SK-N-SH treated with all-trans-retinoic acid at 6 μM for 48 hours (cell line): Measurements from ENCODE around the gene MTARC2.
"Not testable (repeated sequence)": the region's sequence is repeated elsewhere in the genome, so short reads cannot be mapped to it uniquely, and the experiment has no call there.

Experiments
- ATAC-seq: fragments of 200-7000 bp; cut with Tn5 transposase; 3 replicates; pipeline ENCODE4 v1.9.1; 2020; ENCODE audit warnings: mild to moderate bottlenecking, moderate library complexity
- ARNTL ChIP-seq: fragments of 450-650 bp; formaldehyde crosslinking; IDR thresholded peaks from 2 replicates; pipeline ENCODE4 v1.5.0; 2020; ENCODE audit warnings: low read depth, mild to moderate bottlenecking, moderate library complexity, borderline replicate concordance
- BACH2 ChIP-seq: fragments of 250-450 bp; sonication (Bioruptor Pico); IDR thresholded peaks from 2 replicates; pipeline ENCODE4 v1.9.0; 2021; ENCODE audit warnings: mild to moderate bottlenecking, borderline replicate concordance
- CSDC2 ChIP-seq: fragments of 250-450 bp; sonication (Bioruptor Pico); IDR thresholded peaks from 2 replicates; pipeline ENCODE4 v1.5.0; 2020; ENCODE audit warnings: mild to moderate bottlenecking, moderate library complexity
- ESRRG ChIP-seq: fragments of 250-450 bp; sonication (Bioruptor Pico); IDR thresholded peaks from 2 replicates; pipeline ENCODE4 v1.6.1; 2021; ENCODE audit warnings: mild to moderate bottlenecking
- GLIS3 ChIP-seq: fragments of 250-450 bp; sonication (Bioruptor Pico); IDR thresholded peaks from 2 replicates; pipeline ENCODE4 v1.5.0; 2020; ENCODE audit warnings: mild to moderate bottlenecking, moderate library complexity
- ISL1 ChIP-seq: fragments of 250-450 bp; sonication (Bioruptor Pico); IDR thresholded peaks from 2 replicates; pipeline ENCODE4 v2.1.2; 2022; ENCODE audit warnings: mild to moderate bottlenecking, moderate library complexity
- OSR1 ChIP-seq: fragments of 250-450 bp; sonication (Bioruptor Pico); IDR thresholded peaks from 2 replicates; pipeline ENCODE4 v1.8.0; 2022; ENCODE audit warnings: moderate library complexity, mild to moderate bottlenecking, inconsistent platforms
- PPARA ChIP-seq: fragments of 250-450 bp; sonication (Bioruptor Pico); IDR thresholded peaks from 2 replicates; pipeline ENCODE4 v1.5.0; 2020; ENCODE audit warnings: mild to moderate bottlenecking, borderline replicate concordance
- TCF4 ChIP-seq: fragments of 250-450 bp; sonication (Bioruptor Pico); IDR thresholded peaks from 2 replicates; pipeline ENCODE4 v1.8.0; 2021; ENCODE audit warnings: mild to moderate bottlenecking, moderate library complexity, borderline replicate concordance
- ZC3H10 ChIP-seq: fragments of 250-450 bp; sonication (Bioruptor Pico); IDR thresholded peaks from 2 replicates; pipeline ENCODE4 v1.5.1; 2021; ENCODE audit warnings: mild to moderate bottlenecking, moderate library complexity
- ZFP3 ChIP-seq: fragments of 250-450 bp; sonication (Bioruptor Pico); IDR thresholded peaks from 2 replicates; pipeline ENCODE4 v1.5.0; 2020; ENCODE audit warnings: mild to moderate bottlenecking, moderate library complexity
- ZFP30 ChIP-seq: fragments of 450-650 bp; formaldehyde crosslinking; IDR thresholded peaks from 2 replicates; pipeline ENCODE4 v1.5.0; 2022; ENCODE audit warnings: mild to moderate bottlenecking, moderate library complexity
- ZNF565 ChIP-seq: fragments of 450-650 bp; formaldehyde crosslinking; conservative IDR thresholded peaks from 2 replicates; pipeline ENCODE4 v1.5.0; 2020; ENCODE audit warnings: low read depth, mild to moderate bottlenecking, moderate library complexity
- ZNF70 ChIP-seq: fragments of 450-650 bp; formaldehyde crosslinking; IDR thresholded peaks from 2 replicates; pipeline ENCODE4 v1.5.0; 2020; ENCODE audit warnings: mild to moderate bottlenecking, moderate library complexity
- TF ChIP-seq, protein P1 (sequence below): fragments of 250-450 bp; sonication (Bioruptor Pico); IDR thresholded peaks from 2 replicates; pipeline ENCODE4 v1.5.0; 2020; ENCODE audit warnings: mild to moderate bottlenecking, moderate library complexity
- TF ChIP-seq, protein P2 (sequence below): fragments of 250-450 bp; sonication (Bioruptor Pico); IDR thresholded peaks from 2 replicates; pipeline ENCODE4 v1.5.1; 2021; ENCODE audit warnings: mild to moderate bottlenecking, moderate library complexity
- TF ChIP-seq, protein P3 (sequence below): fragments of 250-450 bp; sonication (Bioruptor Pico); IDR thresholded peaks from 2 replicates; pipeline ENCODE4 v1.5.1; 2020; ENCODE audit warnings: low read depth, mild to moderate bottlenecking, moderate library complexity
- TF ChIP-seq, protein P4 (sequence below): fragments of 250-450 bp; sonication (Bioruptor Pico); IDR thresholded peaks from 2 replicates; pipeline ENCODE4 v1.8.0; 2020; ENCODE audit warnings: mild to moderate bottlenecking, moderate library complexity, borderline replicate concordance
- TF ChIP-seq, protein P5 (sequence below): fragments of 250-450 bp; sonication (Bioruptor Pico); IDR thresholded peaks from 2 replicates; pipeline ENCODE4 v1.8.0; 2021; ENCODE audit warnings: low read depth, mild to moderate bottlenecking, moderate library complexity, borderline replicate concordance

MTARC2 gene

DNA sequence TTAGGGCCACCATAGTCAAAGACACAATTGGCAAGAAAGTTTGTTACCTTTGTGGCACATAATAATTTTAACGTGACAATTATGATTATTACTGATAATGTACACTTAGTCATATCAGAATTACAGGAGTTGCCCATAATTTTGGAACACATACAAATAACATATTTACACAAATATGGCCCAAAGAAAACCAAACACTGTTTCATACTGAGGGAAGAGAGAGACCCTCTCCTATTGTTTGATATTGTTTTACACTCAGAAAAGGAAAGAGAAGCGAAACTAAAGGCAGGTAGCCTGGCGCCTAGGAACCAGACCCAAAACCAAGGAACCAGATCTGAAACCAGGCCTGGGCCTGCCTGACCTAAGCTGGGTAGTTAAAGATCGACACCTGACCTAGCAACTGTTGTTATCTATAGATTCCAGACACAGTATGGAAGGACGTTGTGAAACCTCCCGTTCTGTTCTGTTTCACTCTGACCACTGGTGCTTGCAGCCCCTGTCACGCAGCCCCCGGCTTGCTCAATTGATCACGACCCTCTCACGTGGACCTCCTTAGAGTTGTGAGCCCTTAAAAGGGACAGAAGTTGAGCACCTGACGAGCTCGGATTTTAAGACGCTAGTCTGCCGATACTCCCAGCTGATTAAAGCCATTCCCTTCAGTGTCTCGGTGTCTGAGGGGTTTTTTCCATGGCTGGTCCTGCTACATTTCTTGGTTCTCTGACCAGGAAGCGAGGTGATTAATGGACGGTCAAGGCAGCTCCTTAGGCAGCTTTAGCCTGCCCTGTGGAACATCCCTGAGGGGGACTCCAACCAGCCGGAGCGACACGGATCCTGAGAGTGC lies 30.1 kb upstream of the MTARC2 start:
- TF ChIP-seq, protein P1, sequence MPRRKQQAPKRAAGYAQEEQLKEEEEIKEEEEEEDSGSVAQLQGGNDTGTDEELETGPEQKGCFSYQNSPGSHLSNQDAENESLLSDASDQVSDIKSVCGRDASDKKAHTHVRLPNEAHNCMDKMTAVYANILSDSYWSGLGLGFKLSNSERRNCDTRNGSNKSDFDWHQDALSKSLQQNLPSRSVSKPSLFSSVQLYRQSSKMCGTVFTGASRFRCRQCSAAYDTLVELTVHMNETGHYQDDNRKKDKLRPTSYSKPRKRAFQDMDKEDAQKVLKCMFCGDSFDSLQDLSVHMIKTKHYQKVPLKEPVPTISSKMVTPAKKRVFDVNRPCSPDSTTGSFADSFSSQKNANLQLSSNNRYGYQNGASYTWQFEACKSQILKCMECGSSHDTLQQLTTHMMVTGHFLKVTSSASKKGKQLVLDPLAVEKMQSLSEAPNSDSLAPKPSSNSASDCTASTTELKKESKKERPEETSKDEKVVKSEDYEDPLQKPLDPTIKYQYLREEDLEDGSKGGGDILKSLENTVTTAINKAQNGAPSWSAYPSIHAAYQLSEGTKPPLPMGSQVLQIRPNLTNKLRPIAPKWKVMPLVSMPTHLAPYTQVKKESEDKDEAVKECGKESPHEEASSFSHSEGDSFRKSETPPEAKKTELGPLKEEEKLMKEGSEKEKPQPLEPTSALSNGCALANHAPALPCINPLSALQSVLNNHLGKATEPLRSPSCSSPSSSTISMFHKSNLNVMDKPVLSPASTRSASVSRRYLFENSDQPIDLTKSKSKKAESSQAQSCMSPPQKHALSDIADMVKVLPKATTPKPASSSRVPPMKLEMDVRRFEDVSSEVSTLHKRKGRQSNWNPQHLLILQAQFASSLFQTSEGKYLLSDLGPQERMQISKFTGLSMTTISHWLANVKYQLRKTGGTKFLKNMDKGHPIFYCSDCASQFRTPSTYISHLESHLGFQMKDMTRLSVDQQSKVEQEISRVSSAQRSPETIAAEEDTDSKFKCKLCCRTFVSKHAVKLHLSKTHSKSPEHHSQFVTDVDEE (CRISPR knock-in tag), result no peak
- TF ChIP-seq BACH2 (CRISPR knock-in tag) (no peak), ZFP30 (CRISPR knock-in tag) (no peak), TCF4 (CRISPR knock-in tag) (no peak), PPARA (CRISPR knock-in tag) (no peak), CSDC2 (no peak)
- TF ChIP-seq, all 23 proteins: peak for 0
- no peak for ATAC-seq

DNA sequence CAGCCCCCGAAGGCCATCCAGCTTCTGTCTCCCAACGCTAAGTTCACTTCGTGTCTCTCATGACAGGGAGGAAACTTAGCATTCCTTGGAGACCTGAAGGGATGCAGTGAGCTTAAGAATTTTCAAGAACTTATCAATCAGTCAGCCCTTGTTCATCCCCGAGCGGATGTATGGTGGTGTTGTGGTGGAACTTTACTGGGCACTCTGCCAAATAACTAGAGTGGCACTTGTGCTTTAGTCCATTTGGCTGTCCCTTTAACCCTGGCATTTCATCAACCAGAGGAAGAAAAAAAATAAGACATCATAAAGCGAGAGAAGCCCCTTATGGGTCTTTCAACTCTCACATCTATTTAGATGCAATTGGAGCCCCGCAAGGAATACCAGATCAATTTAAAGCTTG lies 26.9 kb upstream of the MTARC2 start:
- ATAC-seq, result not testable (repeated sequence)

DNA sequence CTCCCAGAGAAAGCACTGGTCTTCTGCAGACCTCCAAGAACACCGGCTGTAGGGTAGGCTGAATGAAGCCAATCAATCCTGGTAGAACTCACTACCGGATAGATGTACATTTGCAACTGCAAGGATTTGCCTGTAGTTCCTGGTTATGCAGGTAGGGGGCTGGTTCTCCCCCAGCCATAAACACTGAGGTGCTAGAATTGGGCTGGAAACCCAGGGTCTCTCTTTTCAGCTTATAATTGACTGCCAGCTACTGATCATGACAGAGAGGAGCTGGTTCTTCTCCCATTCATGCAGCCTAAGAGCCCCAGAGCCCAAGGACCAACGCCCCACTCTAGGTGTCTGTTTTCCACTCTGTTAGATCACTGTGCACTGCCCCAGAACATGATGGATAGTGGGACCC lies 21.5 kb upstream of the MTARC2 start:
- ATAC-seq, result peak; percentile 55; the same call in 2 of the 3 replicates
- TF ChIP-seq, protein P2, sequence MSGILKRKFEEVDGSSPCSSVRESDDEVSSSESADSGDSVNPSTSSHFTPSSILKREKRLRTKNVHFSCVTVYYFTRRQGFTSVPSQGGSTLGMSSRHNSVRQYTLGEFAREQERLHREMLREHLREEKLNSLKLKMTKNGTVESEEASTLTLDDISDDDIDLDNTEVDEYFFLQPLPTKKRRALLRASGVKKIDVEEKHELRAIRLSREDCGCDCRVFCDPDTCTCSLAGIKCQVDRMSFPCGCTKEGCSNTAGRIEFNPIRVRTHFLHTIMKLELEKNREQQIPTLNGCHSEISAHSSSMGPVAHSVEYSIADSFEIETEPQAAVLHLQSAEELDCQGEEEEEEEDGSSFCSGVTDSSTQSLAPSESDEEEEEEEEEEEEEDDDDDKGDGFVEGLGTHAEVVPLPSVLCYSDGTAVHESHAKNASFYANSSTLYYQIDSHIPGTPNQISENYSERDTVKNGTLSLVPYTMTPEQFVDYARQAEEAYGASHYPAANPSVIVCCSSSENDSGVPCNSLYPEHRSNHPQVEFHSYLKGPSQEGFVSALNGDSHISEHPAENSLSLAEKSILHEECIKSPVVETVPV (CRISPR knock-in tag), result no peak
- TF ChIP-seq, protein P3, sequence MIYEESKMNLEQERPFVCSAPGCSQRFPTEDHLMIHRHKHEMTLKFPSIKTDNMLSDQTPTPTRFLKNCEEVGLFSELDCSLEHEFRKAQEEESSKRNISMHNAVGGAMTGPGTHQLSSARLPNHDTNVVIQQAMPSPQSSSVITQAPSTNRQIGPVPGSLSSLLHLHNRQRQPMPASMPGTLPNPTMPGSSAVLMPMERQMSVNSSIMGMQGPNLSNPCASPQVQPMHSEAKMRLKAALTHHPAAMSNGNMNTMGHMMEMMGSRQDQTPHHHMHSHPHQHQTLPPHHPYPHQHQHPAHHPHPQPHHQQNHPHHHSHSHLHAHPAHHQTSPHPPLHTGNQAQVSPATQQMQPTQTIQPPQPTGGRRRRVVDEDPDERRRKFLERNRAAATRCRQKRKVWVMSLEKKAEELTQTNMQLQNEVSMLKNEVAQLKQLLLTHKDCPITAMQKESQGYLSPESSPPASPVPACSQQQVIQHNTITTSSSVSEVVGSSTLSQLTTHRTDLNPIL (CRISPR knock-in tag), result no peak
- TF ChIP-seq ZC3H10 (CRISPR knock-in tag), result no peak
- no peak for TF ChIP-seq ZFP30 (CRISPR knock-in tag)
- no peak for TF ChIP-seq ESRRG (CRISPR knock-in tag)
- TF ChIP-seq, protein P4, sequence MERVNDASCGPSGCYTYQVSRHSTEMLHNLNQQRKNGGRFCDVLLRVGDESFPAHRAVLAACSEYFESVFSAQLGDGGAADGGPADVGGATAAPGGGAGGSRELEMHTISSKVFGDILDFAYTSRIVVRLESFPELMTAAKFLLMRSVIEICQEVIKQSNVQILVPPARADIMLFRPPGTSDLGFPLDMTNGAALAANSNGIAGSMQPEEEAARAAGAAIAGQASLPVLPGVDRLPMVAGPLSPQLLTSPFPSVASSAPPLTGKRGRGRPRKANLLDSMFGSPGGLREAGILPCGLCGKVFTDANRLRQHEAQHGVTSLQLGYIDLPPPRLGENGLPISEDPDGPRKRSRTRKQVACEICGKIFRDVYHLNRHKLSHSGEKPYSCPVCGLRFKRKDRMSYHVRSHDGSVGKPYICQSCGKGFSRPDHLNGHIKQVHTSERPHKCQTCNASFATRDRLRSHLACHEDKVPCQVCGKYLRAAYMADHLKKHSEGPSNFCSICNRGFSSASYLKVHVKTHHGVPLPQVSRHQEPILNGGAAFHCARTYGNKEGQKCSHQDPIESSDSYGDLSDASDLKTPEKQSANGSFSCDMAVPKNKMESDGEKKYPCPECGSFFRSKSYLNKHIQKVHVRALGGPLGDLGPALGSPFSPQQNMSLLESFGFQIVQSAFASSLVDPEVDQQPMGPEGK (CRISPR knock-in tag), result no peak
- TF ChIP-seq, protein P5, sequence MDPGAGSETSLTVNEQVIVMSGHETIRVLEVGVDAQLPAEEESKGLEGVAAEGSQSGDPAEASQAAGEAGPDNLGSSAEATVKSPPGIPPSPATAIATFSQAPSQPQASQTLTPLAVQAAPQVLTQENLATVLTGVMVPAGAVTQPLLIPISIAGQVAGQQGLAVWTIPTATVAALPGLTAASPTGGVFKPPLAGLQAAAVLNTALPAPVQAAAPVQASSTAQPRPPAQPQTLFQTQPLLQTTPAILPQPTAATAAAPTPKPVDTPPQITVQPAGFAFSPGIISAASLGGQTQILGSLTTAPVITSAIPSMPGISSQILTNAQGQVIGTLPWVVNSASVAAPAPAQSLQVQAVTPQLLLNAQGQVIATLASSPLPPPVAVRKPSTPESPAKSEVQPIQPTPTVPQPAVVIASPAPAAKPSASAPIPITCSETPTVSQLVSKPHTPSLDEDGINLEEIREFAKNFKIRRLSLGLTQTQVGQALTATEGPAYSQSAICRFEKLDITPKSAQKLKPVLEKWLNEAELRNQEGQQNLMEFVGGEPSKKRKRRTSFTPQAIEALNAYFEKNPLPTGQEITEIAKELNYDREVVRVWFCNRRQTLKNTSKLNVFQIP, result no peak
- no peak for TF ChIP-seq ZNF565 (CRISPR knock-in tag)

DNA sequence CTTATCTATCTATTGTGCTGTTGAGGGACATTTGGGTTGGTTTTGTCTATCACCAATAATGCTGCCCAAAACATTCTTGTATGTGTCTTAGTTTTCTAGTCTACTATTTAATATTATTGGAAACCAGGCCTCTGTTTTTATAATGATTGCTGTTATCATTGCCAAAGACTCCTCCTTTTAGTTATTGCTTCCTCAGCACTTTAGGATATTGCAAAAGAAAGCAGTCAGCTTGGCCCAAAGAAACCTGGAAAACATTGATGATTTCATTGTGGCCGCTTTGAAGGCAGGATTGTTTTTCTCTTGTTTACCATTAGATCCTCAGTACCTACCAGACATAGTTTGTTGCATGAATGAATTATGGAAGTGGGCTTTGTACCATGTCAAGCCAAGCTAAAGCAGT lies 20.6 kb upstream of the MTARC2 start:
- no peak for ATAC-seq
- TF ChIP-seq ZFP3 (CRISPR knock-in tag), result no peak
- no peak for TF ChIP-seq ESRRG (CRISPR knock-in tag)
- no peak for TF ChIP-seq ZNF70
- TF ChIP-seq ISL1 (CRISPR knock-in tag), result no peak
- TF ChIP-seq GLIS3, result no peak
- TF ChIP-seq ZNF565 (CRISPR knock-in tag), result no peak
- TF ChIP-seq, protein P1 (CRISPR knock-in tag), result no peak
- no peak for TF ChIP-seq ARNTL (CRISPR knock-in tag)
- TF ChIP-seq, protein P2 (CRISPR knock-in tag), result no peak
- no peak for TF ChIP-seq PPARA (CRISPR knock-in tag)
- TF ChIP-seq OSR1 (CRISPR knock-in tag), result no peak
- no peak for TF ChIP-seq ZC3H10 (CRISPR knock-in tag)
- no peak for TF ChIP-seq TCF4 (CRISPR knock-in tag)
